Testis (tissue), 2 donors: Measurements from ENCODE around the gene FASN.

ENCODE experiments used
- CTCF ChIP-seq, 3 experiments: fragments of 450-650 bp in 2 of 3; fragments of 200-600 bp in 1 of 3; sonication (generic) in 1 of 3; IDR thresholded peaks; one replicate each; pipeline ENCODE4 v1.5.1; 2016 to 2019; ENCODE audit warnings: antibody characterized with exemption in 3 of 3, mild to moderate bottlenecking in 2 of 3, moderate library complexity in 1 of 3
- POLR2A ChIP-seq: fragments of 450-650 bp; IDR thresholded peaks from one replicate; pipeline ENCODE4 v1.6.1; 2017; ENCODE audit warnings: antibody characterized with exemption, mild to moderate bottlenecking, moderate library complexity

- TF ChIP-seq CTCF (IDR thresholded peaks at IDR 0.05) (no peak), POLR2A (no peak)
Measured at GRCh38 chr17:82113422-82113821, 15.4 kb upstream of the FASN start.
